CD4-positive, alpha-beta memory T cell (primary cell): ENCODE data around the gene CMTM7. TPM values are rescaled to one million over a fixed set of nuclear protein-coding genes. Genes with fewer than 3 reads are reported as not detected.
A peak's percentile ranks its signal among the peaks of the same experiment; 100 is the strongest.

Source experiments
- CTCF ChIA-PET: fragments of 350-600 bp; sonication (Branson Sonifier 250); formaldehyde crosslinking; loops from one replicate; lab custom pipeline; 2021; ENCODE audit warnings: inconsistent platforms; ENCODE audit not compliant: partially characterized antibody; lab: Charles Lee
- POLR2A ChIA-PET: fragments of 350-600 bp; sonication (Branson Sonifier 250); formaldehyde crosslinking; loops from one replicate; lab custom pipeline; 2021; ENCODE audit not compliant: partially characterized antibody; lab: Charles Lee
- DNase-seq, 5 donors: peaks; one replicate each; pipeline versions ENCODE4 v3.0.0 to v3.0.0-alpha.2; 2020 to 2022; ENCODE audit warnings: mixed read lengths in 1 of 5
- H3K27ac ChIP-seq: one replicate; pipeline ENCODE4 v1.7.0; 2013; ENCODE audit warnings: low read depth, low read length
- H3K27me3 ChIP-seq: 2 replicates; pipeline ENCODE4 v1.7.0; 2013; ENCODE audit warnings: mild to moderate bottlenecking, low read length, moderate library complexity; ENCODE audit not compliant: insufficient read depth
- H3K36me3 ChIP-seq: 2 replicates; pipeline ENCODE4 v1.7.0; 2013; ENCODE audit warnings: mild to moderate bottlenecking, low read length, moderate library complexity; ENCODE audit not compliant: insufficient read depth
- H3K4me1 ChIP-seq: 2 replicates; pipeline ENCODE4 v1.7.0; 2013; ENCODE audit warnings: mild to moderate bottlenecking, low read length, moderate library complexity; ENCODE audit not compliant: insufficient read depth
- H3K4me3 ChIP-seq, 2 donors: one replicate each; pipeline ENCODE4 v1.7.0; 2013; ENCODE audit warnings: low read length in 2 of 2, mild to moderate bottlenecking in 1 of 2
- H3K9me3 ChIP-seq, 2 donors: one replicate each; pipeline ENCODE4 v1.7.0; 2013; ENCODE audit warnings: low read length in 2 of 2, control low read depth in 1 of 2; ENCODE audit not compliant: control insufficient read depth in 1 of 2
- H3K27ac Mint-ChIP-seq, 7 donors: one replicate each; pipeline ENCODE4 v1.8.0; 2020 to 2021; ENCODE audit warnings: mixed read lengths in 7 of 7, mild to moderate bottlenecking in 6 of 7, inconsistent platforms in 3 of 7, moderate library complexity in 3 of 7
- H3K27me3 Mint-ChIP-seq, 2 donors: one replicate each; pipeline ENCODE4 v1.8.0; 2020 to 2021; ENCODE audit warnings: mixed read lengths in 2 of 2
- H3K36me3 Mint-ChIP-seq, 2 donors: one replicate each; pipeline ENCODE4 v1.8.0; 2020 to 2021; ENCODE audit warnings: mixed read lengths in 2 of 2, inconsistent platforms in 1 of 2, mild to moderate bottlenecking in 1 of 2
- H3K4me1 Mint-ChIP-seq, 4 donors: one replicate each; pipeline ENCODE4 v1.8.0; 2020 to 2021; ENCODE audit warnings: mixed read lengths in 4 of 4, mild to moderate bottlenecking in 1 of 4
- H3K4me3 Mint-ChIP-seq, 8 donors: one replicate each; pipeline ENCODE4 v1.8.0; 2020 to 2021; ENCODE audit warnings: mixed read lengths in 8 of 8, mild to moderate bottlenecking in 7 of 8, moderate library complexity in 6 of 8, inconsistent platforms in 3 of 8
- H3K9me3 Mint-ChIP-seq, 8 donors: one replicate each; pipeline ENCODE4 v1.8.0; 2020 to 2021; ENCODE audit warnings: mixed read lengths in 8 of 8, mild to moderate bottlenecking in 5 of 8, inconsistent platforms in 3 of 8, moderate library complexity in 1 of 8
- intact Hi-C: fragments of 100-400 bp; cut with micrococcal nuclease; formaldehyde crosslinking; loops from one replicate; pipeline ENCODE4 v1.15.1; 2023
- polyA plus RNA-seq, 2 donors: library from polyadenylated mRNA; unstranded; fragments of 300-500 nt; fragmentation: Illumina TruSeq; gene quantifications; one replicate each; pipeline ENCODE4 v1.2.3, GENCODE V29; 2021
- total RNA-seq, 2 experiments: library from RNA; stranded (reverse); gene quantifications; one replicate each; pipeline ENCODE4 v1.2.3, GENCODE V29; 2021

The CMTM7 gene
- total and polyA plus RNA-seq, 4 experiments from 2014 or later: 44.2 to 137 (median 65.7) TPM

DNA sequence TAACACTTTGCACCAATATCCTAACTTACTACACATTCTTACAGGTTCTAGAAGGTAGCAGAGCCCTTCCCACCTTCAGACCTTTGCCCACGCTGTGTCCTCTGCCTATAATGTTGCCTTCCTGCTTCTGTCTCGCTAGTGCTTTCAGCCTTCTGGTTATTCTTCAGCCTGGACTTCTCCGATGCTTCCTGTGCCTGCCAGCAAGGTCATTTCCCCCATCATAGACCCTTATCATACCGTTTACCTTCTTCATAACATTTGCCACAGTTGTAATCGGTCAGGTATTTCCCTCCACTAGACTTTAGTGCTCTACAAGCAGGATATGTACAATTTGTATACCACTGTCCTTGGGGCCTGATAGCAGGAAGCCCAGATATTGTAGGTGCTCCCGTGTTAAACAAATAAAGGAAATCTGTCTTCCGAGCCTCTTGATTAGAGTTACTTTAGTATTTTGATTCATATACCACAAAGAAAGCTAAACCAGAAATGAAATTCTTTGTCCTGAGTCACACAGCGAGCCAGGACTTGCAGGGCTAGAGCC lies 35.8 kb upstream of the CMTM7 start:
- Histone ChIP-seq H3K36me3 (no peaks in the 10 kb centered on the region), H3K4me1 (no peaks in the 10 kb centered on the region), H3K27ac (no peak overlapping the region), H3K9me3 (no peaks in the 10 kb centered on the region), H3K4me3 (no peak overlapping the region), H3K27me3 (no peaks in the 10 kb centered on the region)
- Mint-ChIP-seq H3K27me3 (no peaks in the 10 kb centered on the region), H3K4me1 (peaks cover 0 to 3% (median 2%) of the 10 kb centered on the region in 4 donors), H3K36me3 (peaks cover 19 to 26% of the 10 kb centered on the region in 2 donors), H3K9me3 (no peaks in the 10 kb centered on the region), H3K27ac (peak overlapping the region in 1 of 7 donors; percentile 24), H3K4me3 (no peak overlapping the region)
- intact Hi-C loops: no loop called here
- ChIA-PET CTCF (no interaction called here), POLR2A (interaction anchor here (0.7 kb wide), 1 partner anchor 53 kb away, joined by 3 read pairs; no protein-coding TSS in a partner anchor)
- DNase-seq: no peak

DNA sequence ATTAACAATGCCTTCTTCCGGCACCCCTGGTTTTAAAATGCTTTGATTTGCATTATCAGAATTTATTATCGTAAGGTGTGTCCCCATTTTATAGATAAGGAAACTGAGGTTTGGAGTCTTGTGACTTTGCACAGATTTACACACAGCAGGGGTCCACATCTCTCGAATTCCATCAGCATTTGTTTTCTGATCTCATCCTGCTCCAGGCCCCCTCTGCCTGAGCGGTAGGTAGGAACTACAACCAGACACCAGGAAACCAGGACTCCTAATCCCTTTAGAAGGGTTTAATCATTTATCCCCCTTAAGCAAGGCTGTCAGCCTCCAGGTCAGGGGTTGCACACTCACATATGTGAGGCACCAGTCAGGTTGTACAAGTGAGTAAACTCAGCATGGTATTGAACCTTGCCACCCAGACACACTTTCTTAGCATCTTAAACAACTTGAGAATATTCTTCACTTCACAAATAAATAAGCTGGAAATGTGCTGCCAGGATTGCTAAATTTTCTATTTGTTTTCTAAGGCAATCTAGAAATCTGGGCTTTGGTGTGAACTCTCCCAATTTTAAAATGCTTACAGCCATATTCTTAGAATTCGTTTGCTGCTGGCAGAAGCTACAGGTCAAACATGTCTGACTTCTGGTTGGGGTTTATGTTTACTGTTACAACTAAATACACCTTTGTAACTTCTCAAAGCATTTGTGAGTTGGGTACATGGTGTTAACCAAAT lies 31.7 kb upstream of the CMTM7 start:
- no peak for DNase-seq
- Mint-ChIP-seq H3K4me1 (peaks cover 0 to 3% (median 0%) of the 10 kb centered on the region in 4 donors), H3K9me3 (no peaks in the 10 kb centered on the region), H3K4me3 (no peak overlapping the region), H3K27me3 (no peaks in the 10 kb centered on the region), H3K36me3 (peaks cover 22 to 31% of the 10 kb centered on the region in 2 donors), H3K27ac (no peak overlapping the region)
- no peaks in the 10 kb centered on the region for H3K9me3 ChIP-seq
- POLR2A ChIA-PET: no interaction called here
- no peak overlapping the region for H3K27ac ChIP-seq
- no peaks in the 10 kb centered on the region for H3K27me3 ChIP-seq
- no peak overlapping the region for H3K4me3 ChIP-seq
- H3K36me3 ChIP-seq: no peaks in the 10 kb centered on the region
- CTCF ChIA-PET: interaction anchor here (0.6 to 2.2 kb wide), 2 partner anchors 10 to 24 kb away, joined by 3 to 5 read pairs; no protein-coding TSS in a partner anchor
- H3K4me1 ChIP-seq: no peaks in the 10 kb centered on the region
- intact Hi-C loops: no loop called here

DNA sequence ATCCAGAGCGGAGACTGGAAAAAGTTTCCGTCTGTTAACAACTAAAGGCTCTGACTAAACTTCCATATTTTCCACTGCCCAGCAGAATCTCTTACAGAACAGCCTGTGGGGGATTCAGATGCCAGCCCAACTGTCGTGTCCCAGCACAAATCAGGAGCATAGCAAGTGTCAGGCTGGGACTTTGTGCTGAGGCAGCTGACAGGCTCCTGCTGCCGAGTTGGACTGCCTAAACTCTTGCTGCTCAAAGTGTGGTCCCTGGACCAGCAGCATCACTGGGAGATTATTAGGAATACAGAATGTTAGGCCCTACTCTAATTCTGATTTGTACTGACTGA lies 31.2 kb upstream of the CMTM7 start:
- Histone ChIP-seq H3K4me3 (no peak overlapping the region), H3K4me1 (no peaks in the 10 kb centered on the region), H3K9me3 (no peaks in the 10 kb centered on the region), H3K27ac (no peak overlapping the region), H3K36me3 (no peaks in the 10 kb centered on the region), H3K27me3 (no peaks in the 10 kb centered on the region)
- H3K36me3 Mint-ChIP-seq: peaks cover 17 to 31% of the 10 kb centered on the region in 2 donors
- intact Hi-C loops: no loop called here
- peaks cover 0 to 2% (median 0%) of the 10 kb centered on the region in 4 donors for H3K4me1 Mint-ChIP-seq
- no peak overlapping the region for H3K27ac Mint-ChIP-seq
- ChIA-PET POLR2A (interaction anchor here (1.3 kb wide), 1 partner anchor 11 kb away, joined by 4 read pairs; no protein-coding TSS in a partner anchor), CTCF (interaction anchor here (0.6 to 2.2 kb wide), 2 partner anchors 10 to 24 kb away, joined by 3 to 5 read pairs; no protein-coding TSS in a partner anchor)
- H3K4me3 Mint-ChIP-seq: no peak overlapping the region
- DNase-seq: no peak
- H3K27me3 Mint-ChIP-seq: no peaks in the 10 kb centered on the region
- no peaks in the 10 kb centered on the region for H3K9me3 Mint-ChIP-seq

DNA sequence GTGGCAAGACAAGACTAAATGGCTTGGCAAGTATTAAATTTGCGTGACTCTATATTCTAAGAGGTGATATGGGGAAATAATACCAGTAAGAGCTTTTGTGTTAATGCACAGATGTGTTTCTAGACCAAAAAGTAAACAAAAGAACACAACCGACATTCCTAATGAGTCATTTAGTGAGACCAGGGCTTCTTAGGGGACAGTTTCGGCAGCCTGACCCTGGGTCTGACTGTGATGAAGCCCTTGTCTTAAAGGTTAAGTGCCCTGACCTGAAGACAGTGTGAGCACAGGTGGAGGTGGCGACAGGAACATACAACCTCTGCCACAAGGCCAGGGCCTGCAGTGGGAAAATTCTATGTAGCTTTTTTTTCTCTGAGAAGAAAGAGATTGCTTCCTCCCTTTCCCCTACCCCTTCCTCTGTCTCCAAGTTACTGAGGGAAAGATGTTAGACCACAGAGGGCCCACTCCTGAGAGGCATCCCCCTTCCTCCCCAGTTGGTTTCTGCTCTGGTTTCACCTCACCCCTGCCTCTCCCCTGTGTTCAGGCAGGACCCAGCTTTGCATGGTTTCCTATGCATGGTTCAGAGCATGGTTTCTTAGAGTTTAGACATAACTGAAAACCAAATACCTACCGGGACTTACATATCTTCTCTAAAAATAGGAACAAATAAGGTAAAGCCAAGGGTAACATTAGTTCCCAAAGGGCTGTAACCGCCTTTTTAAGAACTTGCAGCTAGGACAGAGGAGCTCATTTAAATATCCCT lies 24.8 kb upstream of the CMTM7 start:
- POLR2A ChIA-PET: no interaction called here
- peaks cover 8 to 10% of the 10 kb centered on the region in 2 donors for H3K36me3 Mint-ChIP-seq

DNA sequence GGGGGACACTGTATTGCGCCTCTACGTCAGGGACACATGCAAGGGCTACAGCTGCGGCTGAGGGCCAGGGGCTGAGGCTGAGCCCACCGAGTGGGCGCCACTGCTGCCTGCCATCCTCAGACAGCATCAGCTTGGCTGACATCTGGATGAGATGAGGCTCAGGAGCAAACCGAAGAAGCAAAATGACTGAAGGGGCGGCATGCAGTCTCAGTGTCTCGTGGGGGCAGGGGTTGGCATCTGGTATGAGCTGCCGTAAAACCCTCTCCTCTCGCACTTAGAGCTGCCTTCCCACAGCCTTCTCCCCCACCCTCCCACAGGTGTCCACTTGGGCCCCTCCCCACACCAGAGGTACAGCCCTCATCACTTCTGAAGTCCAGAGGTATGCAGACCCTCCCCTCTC lies 24.2 kb upstream of the CMTM7 start:
- CTCF ChIA-PET: interaction anchor here (1.6 to 2.2 kb wide), 2 partner anchors 33 to 101 kb away, joined by 5 to 11 read pairs; no protein-coding TSS in a partner anchor
- no peak overlapping the region for H3K27ac ChIP-seq
- peak overlapping the region in 1 of 7 donors; percentile 3 for H3K27ac Mint-ChIP-seq
- no peak overlapping the region for H3K4me3 Mint-ChIP-seq
- peaks cover 10 to 21% (median 16%) of the 10 kb centered on the region in 4 donors for H3K4me1 Mint-ChIP-seq
- H3K36me3 Mint-ChIP-seq: peaks cover 8 to 9% of the 10 kb centered on the region in 2 donors
- intact Hi-C loops: no loop called here
- no peaks in the 10 kb centered on the region for H3K9me3 Mint-ChIP-seq
- no peaks in the 10 kb centered on the region for H3K36me3 ChIP-seq
- POLR2A ChIA-PET: no interaction called here
- H3K27me3 Mint-ChIP-seq: no peaks in the 10 kb centered on the region
- H3K4me3 ChIP-seq: no peak overlapping the region
- peaks cover 17% of the 10 kb centered on the region for H3K4me1 ChIP-seq
- H3K9me3 ChIP-seq: no peaks in the 10 kb centered on the region
- H3K27me3 ChIP-seq: no peaks in the 10 kb centered on the region
- no peak for DNase-seq

More for the DNA sequence above, 24.8 kb upstream of the CMTM7 start:
- no peaks in the 10 kb centered on the region for H3K36me3 ChIP-seq
- no peaks in the 10 kb centered on the region for H3K9me3 ChIP-seq
- peaks cover 7 to 16% (median 11%) of the 10 kb centered on the region in 4 donors for H3K4me1 Mint-ChIP-seq
- H3K27me3 Mint-ChIP-seq: no peaks in the 10 kb centered on the region
- CTCF ChIA-PET: interaction anchor here (1.6 to 2.2 kb wide), 2 partner anchors 32 to 101 kb away, joined by 5 to 11 read pairs; no protein-coding TSS in a partner anchor
- peaks cover 11% of the 10 kb centered on the region for H3K4me1 ChIP-seq
- H3K9me3 Mint-ChIP-seq: no peaks in the 10 kb centered on the region
- no peak overlapping the region for H3K27ac ChIP-seq
- H3K27ac Mint-ChIP-seq: peak overlapping the region in 4 of 7 donors; percentile 25 to 81 (median 78)
- intact Hi-C loops: no loop called here
- DNase-seq: no peak
- no peak overlapping the region for H3K4me3 ChIP-seq
- no peaks in the 10 kb centered on the region for H3K27me3 ChIP-seq
- no peak overlapping the region for H3K4me3 Mint-ChIP-seq

DNA sequence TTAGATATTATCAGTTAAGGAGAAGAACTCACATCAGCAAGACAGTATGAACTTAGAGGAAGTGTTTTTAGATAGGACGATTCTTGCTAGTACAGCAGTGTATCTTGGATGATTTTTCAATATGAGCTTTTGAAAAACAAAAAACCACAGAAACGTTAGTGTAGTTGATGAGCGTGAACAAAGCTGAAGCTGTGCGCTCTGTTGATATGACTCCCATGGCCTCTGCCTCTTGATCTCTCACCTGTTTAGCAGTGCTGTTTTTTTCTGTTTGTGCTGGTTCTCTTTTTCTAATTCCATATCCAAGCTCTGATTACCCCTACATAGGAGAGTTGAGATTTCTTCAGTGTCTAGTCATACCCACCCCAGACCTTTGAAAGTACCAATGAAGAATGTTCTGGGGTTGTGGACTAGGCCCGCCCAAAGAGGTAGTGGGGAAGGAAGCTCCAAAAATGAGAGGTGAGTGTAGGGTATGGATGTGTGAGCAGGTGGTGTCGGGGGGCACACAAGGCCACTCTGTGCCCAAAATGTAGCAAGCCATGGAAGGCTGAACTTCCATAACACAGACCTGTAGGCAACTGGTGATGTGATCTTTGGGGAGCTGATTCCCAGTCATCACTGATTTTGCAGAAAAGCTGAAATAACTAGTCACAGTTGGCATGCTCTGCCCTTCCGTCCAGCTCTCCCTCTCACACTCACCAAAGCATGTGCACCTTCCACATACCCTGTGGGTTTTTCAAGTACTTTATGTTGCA lies 20.0 kb upstream of the CMTM7 start:
- Histone ChIP-seq H3K4me3 (no peak overlapping the region), H3K4me1 (peaks cover 21% of the 10 kb centered on the region), H3K9me3 (no peaks in the 10 kb centered on the region), H3K27me3 (no peaks in the 10 kb centered on the region), H3K27ac (peak overlapping the region; percentile 44), H3K36me3 (no peaks in the 10 kb centered on the region)
- H3K36me3 Mint-ChIP-seq: peaks cover 3 to 5% of the 10 kb centered on the region in 2 donors
- ChIA-PET POLR2A (interaction anchor here (0.9 to 3.2 kb wide), 17 partner anchors 11 to 102 kb away, joined by 3 to 23 read pairs (median 4); partner anchors contain the start of gene CMTM7), CTCF (interaction anchor here (0.8 to 7.6 kb wide), 19 partner anchors 11 to 195 kb away, joined by 3 to 156 read pairs (median 4); partner anchors contain the start of gene CMTM7)
- peak overlapping the region; percentile 69 to 92 (median 87) for H3K27ac Mint-ChIP-seq
- H3K9me3 Mint-ChIP-seq: no peaks in the 10 kb centered on the region
- peak overlapping the region in 7 of 8 donors; percentile 15 to 60 (median 25) for H3K4me3 Mint-ChIP-seq
- DNase-seq: peak in 4 of 5 donors; percentile 36 to 46 (median 42)
- H3K27me3 Mint-ChIP-seq: no peaks in the 10 kb centered on the region
- intact Hi-C loops: no loop called here
- peaks cover 19 to 32% (median 25%) of the 10 kb centered on the region in 4 donors for H3K4me1 Mint-ChIP-seq
